Right lobe of liver (tissue), 6 donors: ENCODE measurements around the gene WDR45. TPM values are rescaled to one million over a fixed set of nuclear protein-coding genes. Genes with fewer than 3 reads are reported as not detected.

Experiments used
- ATAC-seq, 4 donors: fragments of 200-7000 bp; cut with Tn5 transposase; one replicate each; pipeline ENCODE4 v1.9.1; 2020; ENCODE audit warnings: mild to moderate bottlenecking in 4 of 4, moderate library complexity in 4 of 4
- DNase-seq, 3 donors: peaks; one replicate each; pipeline ENCODE4 v3.0.0-alpha.2; 2020
- H3K27ac ChIP-seq, 3 donors: fragments of 200-600 bp; one replicate each; pipeline ENCODE4 v1.8.0; 2022
- H3K27me3 ChIP-seq, 2 donors: fragments of 200-600 bp; one replicate each; pipeline ENCODE4 v1.8.0; 2022
- H3K36me3 ChIP-seq, 4 donors: fragments of 200-600 bp; sonication (generic) in 1 of 4; one replicate each; pipeline versions ENCODE4 v1.5.1 to v1.8.0; 2017 to 2022; ENCODE audit warnings: control low read depth in 1 of 4
- H3K4me1 ChIP-seq, 4 donors: fragments of 200-600 bp; sonication (generic) in 1 of 4; one replicate each; pipeline versions ENCODE4 v1.5.1 to v1.8.0; 2017 to 2022; ENCODE audit warnings: control low read depth in 1 of 4
- H3K4me3 ChIP-seq, 3 donors: fragments of 200-600 bp; one replicate each; pipeline ENCODE4 v1.8.0; 2022
- H3K9me3 ChIP-seq, 4 donors: fragments of 200-600 bp; sonication (generic) in 1 of 4; one replicate each; pipeline versions ENCODE4 v1.5.1 to v1.8.0; 2017 to 2022; ENCODE audit warnings: control low read depth in 1 of 4
- POLR2A ChIP-seq: fragments of 450-650 bp; IDR thresholded peaks from one replicate; pipeline ENCODE4 v1.6.1; 2017; ENCODE audit warnings: antibody characterized with exemption, mild to moderate bottlenecking
- WGBS: methylation state at CpG from one replicate; pipeline ENCODE4 v1.1.6; 2018; ENCODE audit warnings: low coverage, low lambda C conversion rate; ENCODE audit not compliant: insufficient coverage; ENCODE audit errors: missing lambda C conversion rate; 5-methylcytosine and 5-hydroxymethylcytosine counted together
- intact Hi-C, 2 donors: fragments of 100-400 bp; cut with DNase I; formaldehyde crosslinking; loops; one replicate each; pipeline versions ENCODE4 v1.11.2 to v1.14.1; 2022
- total RNA-seq, 6 experiments: library from RNA; depleted of rRNA in 2 of 6; stranded (reverse); fragments of >200 nt in 2 of 6; fragmentation: NEBNext Ultra II Directional in 3 of 6; extraction: Animal tissue kit (Norgen Biotek cat#: 25700) in 3 of 6; gene quantifications; one replicate each; pipeline versions ENCODE4 v1.1.0 to v1.2.4, GENCODE V29; 2016 to 2023
- TF ChIP-seq, protein P1 (sequence below), 4 donors: fragments of 200-600 bp in 3 of 4; fragments of 450-650 bp in 1 of 4; IDR thresholded peaks; one replicate each; pipeline versions ENCODE4 v1.5.1 to v1.8.0; 2016 to 2022; ENCODE audit warnings: antibody characterized with exemption in 4 of 4, mild to moderate bottlenecking in 2 of 4
- donor health status: DM: no; HTN: yes; CAD: no.
- donor health status: DM: no; HTN: no; CAD: no.
- donor health status: DM: no; HTN: no; CAD: no.
- donor health status: DM: no; HTN: yes; CAD: no.
- donor health status: DM: no; HTN: yes; CAD: no.

WDR45 gene
- total RNA-seq, 6 experiments from 2014 or later, result 31.8 to 65.2 (median 47.9) TPM

DNA sequence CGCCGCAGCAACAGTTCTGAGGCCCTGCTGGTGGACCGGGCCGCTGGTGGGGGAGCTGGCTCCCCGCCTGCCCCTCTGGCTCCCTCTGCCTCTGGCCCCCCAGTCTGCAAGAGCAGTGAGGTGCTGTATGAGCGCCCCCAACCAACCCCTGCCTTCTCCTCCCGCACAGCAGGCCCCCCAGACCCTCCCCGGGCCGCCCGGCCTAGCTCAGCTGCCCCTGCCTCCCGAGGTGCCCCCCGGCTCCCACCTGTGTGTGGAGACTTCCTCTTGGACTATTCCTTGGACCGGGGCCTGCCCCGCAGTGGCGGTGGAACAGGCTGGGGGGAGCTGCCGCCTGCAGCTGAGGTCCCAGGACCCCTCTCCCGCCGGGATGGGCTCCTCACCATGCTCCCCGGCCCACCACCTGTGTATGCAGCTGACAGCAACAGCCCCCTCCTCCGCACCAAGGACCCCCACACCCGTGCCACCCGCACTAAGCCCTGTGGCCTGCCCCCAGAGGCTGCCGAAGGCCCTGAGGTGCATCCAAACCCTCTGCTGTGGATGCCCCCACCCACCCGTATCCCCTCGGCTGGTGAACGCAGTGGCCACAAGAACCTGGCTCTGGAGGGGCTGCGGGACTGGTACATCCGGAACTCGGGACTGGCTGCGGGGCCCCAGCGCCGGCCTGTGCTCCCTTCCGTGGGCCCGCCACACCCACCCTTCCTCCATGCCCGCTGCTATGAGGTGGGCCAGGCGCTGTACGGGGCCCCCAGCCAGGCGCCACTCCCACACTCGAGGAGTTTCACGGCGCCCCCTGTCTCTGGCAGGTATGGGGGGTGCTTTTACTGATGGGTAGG lies 12.2 kb downstream of the WDR45 start:
- TF ChIP-seq POLR2A, result no peak
- TF ChIP-seq, protein P1, sequence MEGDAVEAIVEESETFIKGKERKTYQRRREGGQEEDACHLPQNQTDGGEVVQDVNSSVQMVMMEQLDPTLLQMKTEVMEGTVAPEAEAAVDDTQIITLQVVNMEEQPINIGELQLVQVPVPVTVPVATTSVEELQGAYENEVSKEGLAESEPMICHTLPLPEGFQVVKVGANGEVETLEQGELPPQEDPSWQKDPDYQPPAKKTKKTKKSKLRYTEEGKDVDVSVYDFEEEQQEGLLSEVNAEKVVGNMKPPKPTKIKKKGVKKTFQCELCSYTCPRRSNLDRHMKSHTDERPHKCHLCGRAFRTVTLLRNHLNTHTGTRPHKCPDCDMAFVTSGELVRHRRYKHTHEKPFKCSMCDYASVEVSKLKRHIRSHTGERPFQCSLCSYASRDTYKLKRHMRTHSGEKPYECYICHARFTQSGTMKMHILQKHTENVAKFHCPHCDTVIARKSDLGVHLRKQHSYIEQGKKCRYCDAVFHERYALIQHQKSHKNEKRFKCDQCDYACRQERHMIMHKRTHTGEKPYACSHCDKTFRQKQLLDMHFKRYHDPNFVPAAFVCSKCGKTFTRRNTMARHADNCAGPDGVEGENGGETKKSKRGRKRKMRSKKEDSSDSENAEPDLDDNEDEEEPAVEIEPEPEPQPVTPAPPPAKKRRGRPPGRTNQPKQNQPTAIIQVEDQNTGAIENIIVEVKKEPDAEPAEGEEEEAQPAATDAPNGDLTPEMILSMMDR (IDR thresholded peaks at IDR 0.05), result no peak
- DNase-seq (no peak), ATAC-seq (no peak)
- Histone ChIP-seq H3K4me3 (no peak overlapping the region), H3K36me3 (no peaks in the 10 kb centered on the region), H3K4me1 (no peaks in the 10 kb centered on the region), H3K27ac (no peak overlapping the region), H3K9me3 (no peaks in the 10 kb centered on the region), H3K27me3 (no peaks in the 10 kb centered on the region)
- WGBS, result 70% methylated on average over 5 of the region's 41 CpGs
- intact Hi-C loops, result no loop called here

DNA sequence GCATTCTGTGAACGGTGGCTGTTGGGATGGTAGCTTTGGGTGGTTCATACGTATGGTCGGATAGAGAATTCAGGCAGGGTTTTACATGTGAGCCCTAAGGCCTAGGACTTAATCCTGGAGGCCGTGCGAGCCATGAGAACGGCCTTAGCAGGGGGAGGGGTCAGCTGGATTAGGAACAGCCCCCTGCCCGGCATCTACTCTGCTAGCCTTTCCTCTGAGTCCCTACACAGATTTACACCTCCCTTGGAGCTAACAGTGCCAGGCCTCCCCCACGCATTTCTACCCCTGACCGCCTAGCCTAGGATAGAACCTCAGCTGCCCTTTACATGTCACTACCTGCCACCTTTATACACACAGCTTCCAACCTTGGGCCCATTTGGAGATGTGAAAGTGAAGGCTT lies 13.0 kb downstream of the WDR45 start:
- DNase-seq (no peak), ATAC-seq (no peak)
- no peaks in the 10 kb centered on the region for H3K9me3 ChIP-seq
- intact Hi-C loops, result no loop called here
- 100% methylated on average over 2 of the region's 9 CpGs for whole genome bisulfite sequencing
- H3K27me3 ChIP-seq, result no peaks in the 10 kb centered on the region
- H3K4me1 ChIP-seq, result no peaks in the 10 kb centered on the region
- no peak overlapping the region for H3K27ac ChIP-seq
- H3K4me3 ChIP-seq, result no peak overlapping the region
- no peaks in the 10 kb centered on the region for H3K36me3 ChIP-seq
- TF ChIP-seq, protein P1 (IDR thresholded peaks at IDR 0.05), result no peak
- no peak for TF ChIP-seq POLR2A

DNA sequence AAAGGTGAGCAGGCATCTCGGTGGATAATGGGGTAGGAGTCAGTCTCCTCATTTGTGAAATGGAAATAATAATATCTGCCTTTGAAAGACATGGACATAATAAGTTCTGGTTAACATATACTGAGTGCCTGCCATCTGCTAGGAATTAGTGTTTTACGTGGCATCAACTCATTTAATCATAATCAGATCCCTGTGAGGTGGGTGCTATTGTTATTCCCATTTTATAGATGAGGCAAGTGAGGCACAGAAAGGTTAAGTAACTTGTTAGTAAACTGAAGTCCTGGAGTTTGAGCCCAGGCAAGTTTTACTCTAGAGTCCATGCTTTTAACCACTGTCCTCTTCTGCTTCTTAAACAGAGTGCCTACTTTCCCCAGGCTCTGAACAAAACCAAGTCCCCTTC lies 13.4 kb downstream of the WDR45 start:
- Histone ChIP-seq H3K9me3 (no peaks in the 10 kb centered on the region), H3K27ac (no peak overlapping the region), H3K27me3 (no peaks in the 10 kb centered on the region), H3K4me1 (no peaks in the 10 kb centered on the region), H3K4me3 (no peak overlapping the region), H3K36me3 (no peaks in the 10 kb centered on the region)
- ATAC-seq (no peak), DNase-seq (no peak)
- intact Hi-C loops, result no loop called here
- 63% methylated on average over 2 of the region's 2 CpGs for WGBS
- TF ChIP-seq POLR2A, result no peak
- TF ChIP-seq, protein P1 (IDR thresholded peaks at IDR 0.05), result no peak

DNA sequence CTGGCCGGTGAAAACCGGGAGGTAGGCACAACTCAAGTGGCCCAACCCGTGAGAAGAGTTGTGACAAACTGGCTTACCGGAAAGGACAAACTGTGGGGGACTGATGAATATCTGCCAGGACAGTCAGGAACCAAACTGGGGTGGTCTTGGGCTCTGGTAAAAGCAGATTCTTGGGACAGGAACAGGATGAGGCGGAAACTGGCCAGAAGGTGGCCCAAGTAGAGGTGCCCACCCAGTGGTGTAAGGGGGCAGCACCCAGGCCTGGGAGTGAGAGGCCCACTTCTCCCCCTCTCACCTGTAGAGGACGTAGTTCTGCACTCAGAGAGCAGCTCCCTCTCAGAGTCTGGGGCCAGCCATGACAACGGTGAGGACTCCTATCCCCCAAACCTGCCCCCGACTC lies 15.0 kb downstream of the WDR45 start:
- ATAC-seq (no peak), DNase-seq (no peak)
- 73% methylated on average over 5 of the region's 8 CpGs for WGBS
- Histone ChIP-seq H3K4me3 (no peak overlapping the region), H3K36me3 (no peaks in the 10 kb centered on the region), H3K27me3 (no peaks in the 10 kb centered on the region), H3K4me1 (no peaks in the 10 kb centered on the region), H3K27ac (no peak overlapping the region), H3K9me3 (no peaks in the 10 kb centered on the region)
- TF ChIP-seq POLR2A, result no peak
- TF ChIP-seq, protein P1 (IDR thresholded peaks at IDR 0.05), result no peak
- intact Hi-C loops, result no loop called here
